ENCODE results near the gene ATF3.
A peak's percentile ranks its signal among the peaks of the same experiment; 100 is the strongest.

ATF3 gene

DNA sequence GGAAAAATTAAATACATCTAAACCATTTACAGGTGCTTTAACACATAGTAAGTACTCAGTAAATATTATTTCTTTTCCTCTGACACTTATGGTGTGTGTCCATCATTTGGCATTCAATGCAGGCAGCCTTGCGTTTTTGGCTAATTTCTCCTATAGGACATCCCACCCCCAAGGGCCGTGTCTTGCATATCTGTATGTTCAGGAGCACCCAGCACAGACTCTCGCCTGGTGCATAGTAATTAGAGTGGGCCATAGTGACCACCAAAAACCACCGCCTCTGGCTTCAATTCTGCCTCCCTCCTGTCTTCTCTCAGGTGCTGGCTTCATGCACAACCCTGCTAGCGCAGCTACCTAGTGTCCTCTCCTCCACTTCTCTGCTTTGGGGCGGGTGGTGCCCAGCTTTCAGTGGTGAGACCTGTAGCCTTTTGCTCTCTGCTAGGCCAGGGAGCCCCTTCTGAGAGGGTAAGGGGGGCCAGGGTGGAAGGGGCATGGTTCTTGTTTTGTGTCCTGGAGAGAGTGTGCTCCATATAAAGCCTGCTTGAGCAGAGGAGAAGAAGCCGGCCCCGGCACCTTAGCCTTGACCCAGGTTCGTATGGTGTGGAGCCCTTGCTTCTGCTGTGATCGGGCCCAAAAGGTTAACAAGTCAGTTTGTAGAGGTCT, 57.7 kb downstream of the ATF3 start:
- CTCF ChIA-PET, result interaction anchor here (1.3 to 3.9 kb wide), 15 partner anchors 10 to 116 kb away, joined by 3 to 34 read pairs (median 8); partner anchors contain the start of gene ATF3
- POLR2A ChIA-PET, result no interaction called here
- no peak for DNase-seq
- 74% methylated on average over 5 of the region's 10 CpGs for WGBS (ENCODE audit: insufficient coverage)
- H3K4me3 ChIP-seq (ENCODE audit: control insufficient read depth in 1 of 7, extremely low read depth in 1 of 7, insufficient read depth in 4 of 7, low read depth in 2 of 7, low read length in 6 of 7), result no peak overlapping the region
- no peak overlapping the region for H3K27ac ChIP-seq (ENCODE audit: insufficient read depth in 1 of 2, low read depth in 1 of 2, low read length in 2 of 2, poor library complexity in 1 of 2, severe bottlenecking in 2 of 2)
- H3K27me3 ChIP-seq (replicated peaks in 2 of 5; ENCODE audit: control insufficient read depth in 4 of 5, insufficient read depth in 5 of 5, low read length in 4 of 5), result peaks cover 0 to 2% (median 0%) of the 10 kb centered on the region in 5 experiments
- no peaks in the 10 kb centered on the region for H3K9me3 ChIP-seq (ENCODE audit: control extremely low read depth in 1 of 5, control insufficient read depth in 4 of 5, insufficient read depth in 2 of 5, low read depth in 1 of 5, low read length in 4 of 5)
- no peaks in the 10 kb centered on the region for H3K36me3 ChIP-seq (ENCODE audit: control insufficient read depth in 4 of 4, insufficient read depth in 4 of 4, low read length in 3 of 4)
- peaks cover 6 to 26% (median 19%) of the 10 kb centered on the region in 4 experiments for H3K4me1 ChIP-seq (ENCODE audit: control extremely low read depth in 1 of 4, control insufficient read depth in 4 of 4, insufficient read depth in 4 of 4, low read length in 3 of 4)

DNA sequence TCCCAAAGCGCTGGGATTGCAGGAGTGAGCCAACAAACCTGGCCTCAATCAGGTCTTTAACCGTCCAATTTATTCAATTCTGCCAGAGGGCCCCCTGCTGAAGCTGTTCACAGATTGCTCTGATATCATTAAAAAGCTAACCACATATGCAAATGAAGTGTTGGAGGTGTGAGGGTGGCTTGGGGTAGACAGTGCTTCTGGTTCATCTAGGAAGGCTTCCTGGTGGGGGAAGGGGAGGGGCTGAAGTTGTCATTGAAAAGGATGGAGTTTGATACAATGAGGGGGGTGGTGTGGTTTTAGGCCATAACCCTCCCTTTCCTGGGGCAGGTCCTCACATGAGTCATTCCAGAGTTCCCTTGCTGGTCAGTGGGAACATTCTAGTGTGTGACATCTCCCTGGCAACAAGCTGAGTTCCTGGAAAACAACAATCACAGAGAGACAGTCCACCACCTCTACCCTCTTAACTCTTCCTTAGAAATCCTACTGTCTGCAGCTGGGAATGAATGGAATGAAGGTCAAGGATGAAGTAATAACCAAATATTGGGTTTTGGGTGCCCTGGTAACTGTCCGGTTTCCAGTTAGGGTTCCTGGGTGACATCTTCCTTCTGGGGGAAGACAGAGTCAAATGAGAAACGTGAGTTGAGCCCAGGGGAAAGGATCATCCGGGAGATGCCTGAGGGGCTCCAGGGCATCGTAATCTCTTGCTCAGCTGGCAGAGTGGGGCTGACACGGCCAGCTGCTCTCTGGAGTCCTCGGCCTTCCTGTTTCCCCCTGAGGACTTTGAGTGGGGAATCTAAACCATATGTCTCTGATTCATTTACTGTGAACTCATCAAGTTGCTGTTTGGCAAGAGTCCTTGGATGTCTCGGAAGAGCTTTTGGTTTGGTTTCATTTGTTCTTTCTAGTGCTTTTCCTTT, 58.9 kb downstream of the ATF3 start:
- H3K36me3 ChIP-seq (ENCODE audit: control insufficient read depth in 4 of 4, insufficient read depth in 4 of 4, low read length in 3 of 4), result no peaks in the 10 kb centered on the region
- peaks cover 10 to 34% (median 26%) of the 10 kb centered on the region in 4 experiments for H3K4me1 ChIP-seq (ENCODE audit: control extremely low read depth in 1 of 4, control insufficient read depth in 4 of 4, insufficient read depth in 4 of 4, low read length in 3 of 4)
- peaks cover 0 to 2% (median 0%) of the 10 kb centered on the region in 5 experiments for H3K27me3 ChIP-seq (replicated peaks in 2 of 5; ENCODE audit: control insufficient read depth in 4 of 5, insufficient read depth in 5 of 5, low read length in 4 of 5)
- ChIA-PET POLR2A (interaction anchor here (1.2 to 1.9 kb wide), 2 partner anchors 32 to 59 kb away, joined by 4 to 6 read pairs; partner anchors contain the start of gene ATF3), CTCF (interaction anchor here (0.6 to 3.9 kb wide), 18 partner anchors 8 to 263 kb away, joined by 3 to 27 read pairs (median 4); partner anchors contain the start of gene ATF3)
- no peak overlapping the region for H3K4me3 ChIP-seq (ENCODE audit: control insufficient read depth in 1 of 7, extremely low read depth in 1 of 7, insufficient read depth in 4 of 7, low read depth in 2 of 7, low read length in 6 of 7)
- 94% methylated on average over 7 of the region's 9 CpGs for WGBS (ENCODE audit: insufficient coverage)
- no peak overlapping the region for H3K27ac ChIP-seq (ENCODE audit: insufficient read depth in 1 of 2, low read depth in 1 of 2, low read length in 2 of 2, poor library complexity in 1 of 2, severe bottlenecking in 2 of 2)
- H3K9me3 ChIP-seq (ENCODE audit: control extremely low read depth in 1 of 5, control insufficient read depth in 4 of 5, insufficient read depth in 2 of 5, low read depth in 1 of 5, low read length in 4 of 5), result no peaks in the 10 kb centered on the region
- DNase-seq, result no peak

DNA sequence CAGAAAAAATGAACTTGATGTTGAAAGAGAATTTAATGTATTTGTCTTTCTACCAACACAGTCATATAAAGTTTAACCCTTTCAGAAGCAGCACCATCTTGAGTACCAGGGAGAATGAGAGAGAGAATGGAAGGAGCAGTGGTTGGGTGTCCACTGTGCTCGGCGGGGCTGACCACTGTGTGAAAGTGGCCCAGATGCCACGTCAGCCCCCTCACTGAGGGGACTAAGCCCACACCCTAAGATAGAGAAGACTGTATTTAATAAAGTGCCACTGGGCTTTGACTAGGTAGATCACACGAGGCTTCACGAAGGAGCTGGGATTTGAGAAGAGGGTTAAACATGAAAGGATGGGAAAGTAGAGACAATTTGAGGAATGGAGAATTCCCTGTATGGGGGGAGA, 59.9 kb downstream of the ATF3 start:
- 97% methylated on average over 4 of the region's 5 CpGs for WGBS (ENCODE audit: insufficient coverage)
- Histone ChIP-seq H3K4me1 (ENCODE audit: control extremely low read depth in 1 of 4, control insufficient read depth in 4 of 4, insufficient read depth in 4 of 4, low read length in 3 of 4) (peaks cover 10 to 34% (median 26%) of the 10 kb centered on the region in 4 experiments), H3K36me3 (ENCODE audit: control insufficient read depth in 4 of 4, insufficient read depth in 4 of 4, low read length in 3 of 4) (no peaks in the 10 kb centered on the region), H3K9me3 (ENCODE audit: control extremely low read depth in 1 of 5, control insufficient read depth in 4 of 5, insufficient read depth in 2 of 5, low read depth in 1 of 5, low read length in 4 of 5) (no peaks in the 10 kb centered on the region), H3K27me3 (replicated peaks in 2 of 5; ENCODE audit: control insufficient read depth in 4 of 5, insufficient read depth in 5 of 5, low read length in 4 of 5) (peaks cover 0 to 2% (median 0%) of the 10 kb centered on the region in 5 experiments), H3K4me3 (ENCODE audit: control insufficient read depth in 1 of 7, extremely low read depth in 1 of 7, insufficient read depth in 4 of 7, low read depth in 2 of 7, low read length in 6 of 7) (no peak overlapping the region), H3K27ac (ENCODE audit: insufficient read depth in 1 of 2, low read depth in 1 of 2, low read length in 2 of 2, poor library complexity in 1 of 2, severe bottlenecking in 2 of 2) (no peak overlapping the region)
- no peak for DNase-seq
- ChIA-PET CTCF (interaction anchor here (0.9 to 3.9 kb wide), 17 partner anchors 9 to 191 kb away, joined by 3 to 27 read pairs (median 6); partner anchors contain the start of gene ATF3), POLR2A (interaction anchor here (1.2 to 1.9 kb wide), 2 partner anchors 33 to 59 kb away, joined by 4 to 6 read pairs; partner anchors contain the start of gene ATF3)

DNA sequence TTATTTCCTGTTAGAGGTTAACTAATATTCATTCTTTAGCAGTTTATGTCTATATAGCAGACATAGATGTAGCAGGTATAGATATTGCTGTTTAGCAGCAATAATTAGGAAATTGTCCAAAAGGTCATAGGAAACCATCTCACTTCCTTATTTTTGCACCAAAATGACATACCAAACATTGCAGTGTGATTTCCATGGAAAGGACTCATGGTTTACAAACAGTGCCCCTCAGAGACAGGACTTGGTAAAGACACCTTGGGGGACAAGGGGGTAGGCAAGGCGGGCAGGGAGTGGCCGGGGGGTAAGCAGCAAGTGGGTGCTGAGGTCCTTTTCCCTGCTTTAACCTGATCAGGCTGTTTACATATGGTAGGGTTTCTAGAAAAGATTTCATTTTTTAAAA, 60.5 kb downstream of the ATF3 start:
- peaks cover 10 to 34% (median 26%) of the 10 kb centered on the region in 4 experiments for H3K4me1 ChIP-seq (ENCODE audit: control extremely low read depth in 1 of 4, control insufficient read depth in 4 of 4, insufficient read depth in 4 of 4, low read length in 3 of 4)
- H3K9me3 ChIP-seq (ENCODE audit: control extremely low read depth in 1 of 5, control insufficient read depth in 4 of 5, insufficient read depth in 2 of 5, low read depth in 1 of 5, low read length in 4 of 5), result no peaks in the 10 kb centered on the region
- no peak overlapping the region for H3K4me3 ChIP-seq (ENCODE audit: control insufficient read depth in 1 of 7, extremely low read depth in 1 of 7, insufficient read depth in 4 of 7, low read depth in 2 of 7, low read length in 6 of 7)
- H3K27me3 ChIP-seq (replicated peaks in 2 of 5; ENCODE audit: control insufficient read depth in 4 of 5, insufficient read depth in 5 of 5, low read length in 4 of 5), result peaks cover 0 to 2% (median 0%) of the 10 kb centered on the region in 5 experiments
- POLR2A ChIA-PET, result no interaction called here
- H3K27ac ChIP-seq (ENCODE audit: insufficient read depth in 1 of 2, low read depth in 1 of 2, low read length in 2 of 2, poor library complexity in 1 of 2, severe bottlenecking in 2 of 2), result no peak overlapping the region
- CTCF ChIA-PET, result interaction anchor here (0.9 to 3.9 kb wide), 14 partner anchors 9 to 192 kb away, joined by 3 to 27 read pairs (median 6); partner anchors contain the start of gene ATF3
- WGBS (ENCODE audit: insufficient coverage), result 83% methylated on average over 1 of the region's 2 CpGs
- peak; percentile 73 to 86 (median 83) for DNase-seq
- H3K36me3 ChIP-seq (ENCODE audit: control insufficient read depth in 4 of 4, insufficient read depth in 4 of 4, low read length in 3 of 4), result no peaks in the 10 kb centered on the region

DNA sequence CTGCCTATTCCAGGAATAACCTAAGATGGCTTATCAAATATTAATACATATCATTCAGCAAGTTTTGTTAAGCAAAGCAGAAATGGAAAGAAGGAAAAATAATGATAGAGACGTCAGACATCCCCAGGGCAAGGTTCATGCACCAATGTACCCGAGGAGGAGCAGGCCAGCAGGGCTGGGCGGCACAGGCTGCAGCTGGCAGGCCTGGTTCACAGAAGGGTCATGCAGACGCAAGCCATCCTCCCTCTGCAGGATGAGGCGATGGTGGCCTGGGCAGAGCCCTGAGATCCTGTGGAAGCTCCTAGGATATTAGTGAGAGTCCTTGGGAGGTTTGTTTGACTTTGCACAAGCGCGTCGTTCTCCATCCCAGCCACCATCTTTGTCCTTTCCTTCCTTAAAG, 61.0 kb downstream of the ATF3 start:
- Histone ChIP-seq H3K4me1 (ENCODE audit: control extremely low read depth in 1 of 4, control insufficient read depth in 4 of 4, insufficient read depth in 4 of 4, low read length in 3 of 4) (peaks cover 10 to 34% (median 26%) of the 10 kb centered on the region in 4 experiments), H3K4me3 (ENCODE audit: control insufficient read depth in 1 of 7, extremely low read depth in 1 of 7, insufficient read depth in 4 of 7, low read depth in 2 of 7, low read length in 6 of 7) (no peak overlapping the region), H3K27me3 (replicated peaks in 2 of 5; ENCODE audit: control insufficient read depth in 4 of 5, insufficient read depth in 5 of 5, low read length in 4 of 5) (peaks cover 0 to 2% (median 0%) of the 10 kb centered on the region in 5 experiments), H3K36me3 (ENCODE audit: control insufficient read depth in 4 of 4, insufficient read depth in 4 of 4, low read length in 3 of 4) (no peaks in the 10 kb centered on the region), H3K9me3 (ENCODE audit: control extremely low read depth in 1 of 5, control insufficient read depth in 4 of 5, insufficient read depth in 2 of 5, low read depth in 1 of 5, low read length in 4 of 5) (no peaks in the 10 kb centered on the region), H3K27ac (ENCODE audit: insufficient read depth in 1 of 2, low read depth in 1 of 2, low read length in 2 of 2, poor library complexity in 1 of 2, severe bottlenecking in 2 of 2) (no peak overlapping the region)
- 98% methylated on average over 7 of the region's 8 CpGs for WGBS (ENCODE audit: insufficient coverage)
- CTCF ChIA-PET, result interaction anchor here (1.9 to 3.9 kb wide), 2 partner anchors 29 to 60 kb away, joined by 6 to 27 read pairs; partner anchors contain the start of gene ATF3
- POLR2A ChIA-PET, result no interaction called here
- DNase-seq, result no peak

DNA sequence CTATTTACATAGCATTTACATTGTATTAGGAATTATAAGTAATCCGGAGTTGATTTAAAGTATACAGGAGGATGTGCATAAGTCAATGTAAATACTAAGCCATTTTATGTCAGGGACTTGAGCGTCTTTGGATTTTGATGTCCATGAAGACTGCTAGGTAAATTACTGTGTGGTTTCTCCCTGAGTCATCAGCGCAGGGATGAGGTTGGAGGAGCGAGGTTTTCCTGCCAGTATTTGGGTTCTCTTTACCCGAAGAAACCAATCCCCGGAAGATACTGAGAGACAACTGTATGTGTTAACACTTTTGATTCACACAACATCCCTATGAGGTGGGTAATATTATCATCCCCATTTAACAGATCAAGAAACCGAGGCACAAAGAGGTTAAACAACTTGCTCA, 61.7 kb downstream of the ATF3 start:
- Histone ChIP-seq H3K4me1 (ENCODE audit: control extremely low read depth in 1 of 4, control insufficient read depth in 4 of 4, insufficient read depth in 4 of 4, low read length in 3 of 4) (peaks cover 10 to 30% (median 22%) of the 10 kb centered on the region in 4 experiments), H3K27ac (ENCODE audit: insufficient read depth in 1 of 2, low read depth in 1 of 2, low read length in 2 of 2, poor library complexity in 1 of 2, severe bottlenecking in 2 of 2) (no peak overlapping the region), H3K4me3 (ENCODE audit: control insufficient read depth in 1 of 7, extremely low read depth in 1 of 7, insufficient read depth in 4 of 7, low read depth in 2 of 7, low read length in 6 of 7) (no peak overlapping the region), H3K36me3 (ENCODE audit: control insufficient read depth in 4 of 4, insufficient read depth in 4 of 4, low read length in 3 of 4) (no peaks in the 10 kb centered on the region), H3K9me3 (ENCODE audit: control extremely low read depth in 1 of 5, control insufficient read depth in 4 of 5, insufficient read depth in 2 of 5, low read depth in 1 of 5, low read length in 4 of 5) (no peaks in the 10 kb centered on the region), H3K27me3 (replicated peaks in 2 of 5; ENCODE audit: control insufficient read depth in 4 of 5, insufficient read depth in 5 of 5, low read length in 4 of 5) (peaks cover 0 to 2% (median 0%) of the 10 kb centered on the region in 5 experiments)
- WGBS (ENCODE audit: insufficient coverage), result 97% methylated on average over 5 of the region's 7 CpGs
- ChIA-PET CTCF (interaction anchor here (1.1 to 3.9 kb wide), 5 partner anchors 23 to 61 kb away, joined by 3 to 27 read pairs (median 5); partner anchors contain the start of gene ATF3), POLR2A (no interaction called here)
- no peak for DNase-seq
